Kidney (tissue), 14 donors: Measurements from ENCODE around the gene C8A. TPM values are rescaled to one million over a fixed set of nuclear protein-coding genes. Genes with fewer than 3 reads are reported as not detected.

Experiments used
- DNase-seq, 5 donors: peaks; one replicate each; pipeline ENCODE4 v3.0.0-alpha.2; 2013 to 2020
- FAIRE-seq: peaks from 2 replicates; lab custom pipeline; 2012; peaks lifted over from hg19 to GRCh38; lab: Jason Lieb, UNC
- H3K27ac ChIP-seq, 2 donors: one replicate each; pipeline ENCODE4 v1.7.0; 2013; ENCODE audit warnings: low read depth in 2 of 2, low read length in 2 of 2, inconsistent platforms in 1 of 2
- H3K27me3 ChIP-seq: one replicate; pipeline ENCODE4 v1.7.1; 2013; ENCODE audit warnings: low read length, inconsistent platforms; ENCODE audit not compliant: control insufficient read depth, insufficient read depth
- H3K36me3 ChIP-seq, 3 donors: one replicate each; pipeline versions ENCODE4 v1.7.0 to v1.7.1; 2013; ENCODE audit warnings: low read length in 3 of 3, control low read depth in 1 of 3, inconsistent platforms in 1 of 3; ENCODE audit not compliant: insufficient read depth in 3 of 3, control insufficient read depth in 2 of 3
- H3K4me1 ChIP-seq, 3 donors: one replicate each; pipeline versions ENCODE4 v1.7.0 to v1.7.1; 2013; ENCODE audit warnings: low read length in 3 of 3, inconsistent platforms in 1 of 3, low read depth in 1 of 3; ENCODE audit not compliant: control insufficient read depth in 2 of 3, insufficient read depth in 2 of 3
- H3K4me3 ChIP-seq, 3 donors: one replicate each; pipeline versions ENCODE4 v1.7.0 to v1.8.1; 2013; ENCODE audit warnings: low read length in 3 of 3, control low read depth in 1 of 3, inconsistent platforms in 1 of 3
- H3K9ac ChIP-seq, 3 donors: one replicate each; pipeline versions ENCODE4 v1.7.0 to v1.7.1; 2013; ENCODE audit warnings: low read length in 3 of 3, control low read depth in 1 of 3, inconsistent platforms in 1 of 3
- H3K9me3 ChIP-seq, 3 donors: one replicate each; pipeline versions ENCODE4 v1.7.0 to v1.7.1; 2013; ENCODE audit warnings: low read length in 3 of 3, control low read depth in 1 of 3, inconsistent platforms in 1 of 3; ENCODE audit not compliant: control insufficient read depth in 2 of 3, insufficient read depth in 1 of 3
- intact Hi-C: fragments of 100-400 bp; cut with DNase I; formaldehyde crosslinking; loops from one replicate; pipeline ENCODE4 v1.11.1; 2022
- polyA plus RNA-seq: library from polyadenylated mRNA; stranded (reverse); fragments of 350-450 nt; fragmentation: Illumina TruSeq; extraction: RNeasy Lipid Tissue Mini Kit (QIAGEN cat#74804); gene quantifications from one replicate; pipeline ENCODE4 v1.2.3, GENCODE V29; 2014; ENCODE audit warnings: low read depth, low replicate concordance; ENCODE audit not compliant: insufficient read depth
- total RNA-seq: library from RNA; stranded (reverse); fragmentation: NEBNext Ultra II Directional; extraction: Animal tissue kit (Norgen Biotek cat#: 25700); gene quantifications from one replicate; pipeline ENCODE4 v1.2.1, GENCODE V29; 2021
- TF ChIP-seq, protein P1 (sequence below): IDR thresholded peaks from 3 replicates; pipeline ENCODE4 v1.5.1; 2012; ENCODE audit warnings: mild to moderate bottlenecking, moderate library complexity, borderline replicate concordance; ENCODE audit not compliant: insufficient read depth; ENCODE audit errors: extremely low read depth
- donor health status: control.
- donor health status: control.
- donor health status: control.
- donor health status: control.
- donor health status: control.
- donor health status: DM: yes; HTN: yes; CAD: no.
- donor health status: Normal renal cell carcinoma (clear cell type).

C8A gene
- total and polyA plus RNA-seq, 2 donors from 2014 or later, result 0.09 TPM; not detected in 1

DNA sequence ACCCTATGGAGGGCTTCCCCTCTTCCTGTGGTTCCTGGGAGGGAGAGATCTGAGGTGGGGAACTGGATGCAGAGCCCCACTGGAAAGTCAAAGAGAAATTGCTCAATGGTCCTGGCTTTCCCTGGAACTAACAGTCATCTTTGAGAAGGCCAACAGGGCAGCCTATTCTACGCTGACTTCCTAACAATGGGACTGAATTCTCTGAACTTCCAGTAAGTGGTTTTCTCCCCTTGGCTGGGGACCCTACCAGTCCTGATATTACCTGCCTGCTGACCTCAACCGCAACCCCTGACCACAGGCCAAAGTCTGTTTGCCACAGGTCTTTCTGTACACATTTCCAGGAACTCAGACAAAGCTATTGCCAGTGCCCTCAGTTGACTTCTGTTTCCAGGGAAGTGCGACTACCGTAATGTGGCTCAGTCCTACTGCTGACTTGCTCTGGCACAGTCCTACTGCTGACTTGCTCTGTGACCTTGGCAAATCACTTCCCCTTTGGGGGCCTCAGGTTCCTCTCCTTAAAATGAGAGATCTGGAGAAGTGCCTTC, 55.9 kb downstream of the C8A start:
- no peak for DNase-seq

DNA sequence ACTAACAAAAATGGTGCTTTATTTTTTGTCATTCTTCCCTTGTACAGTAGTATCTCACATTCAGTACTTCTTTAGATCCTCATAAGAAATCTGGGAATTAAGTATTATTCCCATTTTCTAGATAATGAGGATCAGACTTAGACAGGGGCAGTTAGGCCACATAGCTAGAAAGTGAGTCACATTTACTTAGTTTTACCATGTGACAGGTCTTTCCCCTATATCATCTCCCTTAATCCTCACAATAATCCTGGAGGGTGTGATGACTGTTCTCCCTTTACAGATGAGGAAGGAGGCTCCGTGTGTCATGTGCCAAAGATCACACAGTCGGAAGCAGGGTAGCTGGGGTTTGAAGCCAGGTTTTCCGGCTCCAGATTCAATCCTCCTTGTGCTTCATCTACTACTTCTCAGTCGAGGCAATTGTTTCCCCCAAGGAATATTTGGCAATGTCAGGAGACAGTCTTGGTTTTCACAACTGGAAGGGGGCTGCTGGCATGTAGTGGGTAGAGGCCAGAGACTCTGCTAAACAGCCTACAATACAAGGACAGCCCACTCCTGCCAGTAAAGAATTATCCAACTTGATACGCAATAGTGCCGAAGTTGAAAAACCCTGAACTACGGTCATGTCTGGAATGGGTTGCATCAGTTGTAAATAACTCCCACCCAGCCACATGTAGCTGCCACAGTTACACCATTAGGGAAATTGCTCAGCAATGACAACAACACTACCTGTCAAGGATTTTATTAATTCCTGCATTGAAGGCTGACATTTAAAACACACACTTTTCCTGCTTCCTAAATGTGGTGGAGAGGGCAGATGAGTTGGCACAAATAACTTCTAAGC, 56.7 kb downstream of the C8A start:
- H3K4me3 ChIP-seq, result no peak overlapping the region
- no peaks in the 10 kb centered on the region for H3K36me3 ChIP-seq
- peaks cover 0 to 13% (median 13%) of the 10 kb centered on the region in 3 donors for H3K4me1 ChIP-seq
- FAIRE-seq, result no peak
- TF ChIP-seq, protein P1, sequence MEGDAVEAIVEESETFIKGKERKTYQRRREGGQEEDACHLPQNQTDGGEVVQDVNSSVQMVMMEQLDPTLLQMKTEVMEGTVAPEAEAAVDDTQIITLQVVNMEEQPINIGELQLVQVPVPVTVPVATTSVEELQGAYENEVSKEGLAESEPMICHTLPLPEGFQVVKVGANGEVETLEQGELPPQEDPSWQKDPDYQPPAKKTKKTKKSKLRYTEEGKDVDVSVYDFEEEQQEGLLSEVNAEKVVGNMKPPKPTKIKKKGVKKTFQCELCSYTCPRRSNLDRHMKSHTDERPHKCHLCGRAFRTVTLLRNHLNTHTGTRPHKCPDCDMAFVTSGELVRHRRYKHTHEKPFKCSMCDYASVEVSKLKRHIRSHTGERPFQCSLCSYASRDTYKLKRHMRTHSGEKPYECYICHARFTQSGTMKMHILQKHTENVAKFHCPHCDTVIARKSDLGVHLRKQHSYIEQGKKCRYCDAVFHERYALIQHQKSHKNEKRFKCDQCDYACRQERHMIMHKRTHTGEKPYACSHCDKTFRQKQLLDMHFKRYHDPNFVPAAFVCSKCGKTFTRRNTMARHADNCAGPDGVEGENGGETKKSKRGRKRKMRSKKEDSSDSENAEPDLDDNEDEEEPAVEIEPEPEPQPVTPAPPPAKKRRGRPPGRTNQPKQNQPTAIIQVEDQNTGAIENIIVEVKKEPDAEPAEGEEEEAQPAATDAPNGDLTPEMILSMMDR, result no peak
- no peak overlapping the region for H3K9ac ChIP-seq
- no peaks in the 10 kb centered on the region for H3K9me3 ChIP-seq
- no peaks in the 10 kb centered on the region for H3K27me3 ChIP-seq
- no peak for DNase-seq
- intact Hi-C loops, result no loop called here
- no peak overlapping the region for H3K27ac ChIP-seq

More for the DNA sequence above, 55.9 kb downstream of the C8A start:
- no peak overlapping the region for H3K4me3 ChIP-seq
- no peak overlapping the region for H3K9ac ChIP-seq
- no peaks in the 10 kb centered on the region for H3K36me3 ChIP-seq
- TF ChIP-seq, protein P1, result no peak
- intact Hi-C loops, result no loop called here
- no peaks in the 10 kb centered on the region for H3K9me3 ChIP-seq
- FAIRE-seq, result no peak
- H3K27me3 ChIP-seq, result no peaks in the 10 kb centered on the region
- peak overlapping the region in 1 of 2 donors; percentile 35 for H3K27ac ChIP-seq
- H3K4me1 ChIP-seq, result peaks cover 0 to 8% (median 7%) of the 10 kb centered on the region in 3 donors

DNA sequence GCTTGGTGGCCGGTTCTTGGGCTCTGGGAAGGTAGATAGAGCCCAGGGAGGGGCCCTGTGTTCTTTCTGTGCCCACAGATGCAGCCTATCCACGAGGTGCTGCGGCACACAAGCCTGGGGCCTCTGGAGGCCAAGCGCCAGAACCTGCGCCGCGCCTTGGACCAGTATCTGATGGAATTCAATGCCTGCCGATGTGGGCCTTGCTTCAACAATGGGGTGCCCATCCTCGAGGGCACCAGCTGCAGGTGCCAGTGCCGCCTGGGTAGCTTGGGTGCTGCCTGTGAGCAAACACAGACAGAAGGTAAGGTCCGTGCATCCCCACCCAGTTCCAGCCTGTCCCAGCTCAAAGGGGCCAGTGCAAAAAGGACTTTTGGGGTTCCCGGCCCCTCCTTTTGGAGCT, 57.7 kb downstream of the C8A start:
- H3K9me3 ChIP-seq, result no peaks in the 10 kb centered on the region
- no peaks in the 10 kb centered on the region for H3K36me3 ChIP-seq
- no peak for DNase-seq
- H3K9ac ChIP-seq, result no peak overlapping the region
- FAIRE-seq, result no peak
- peaks cover 0 to 14% (median 13%) of the 10 kb centered on the region in 3 donors for H3K4me1 ChIP-seq
- H3K4me3 ChIP-seq, result no peak overlapping the region
- no peak overlapping the region for H3K27ac ChIP-seq
- intact Hi-C loops, result no loop called here
- no peaks in the 10 kb centered on the region for H3K27me3 ChIP-seq
- TF ChIP-seq, protein P1, result no peak
